AG08395 (cell line): ENCODE data around the gene F11R.
"Not testable (repeated sequence)": the region's sequence is repeated elsewhere in the genome, so short reads cannot be mapped to it uniquely, and the experiment has no call there.

Source experiments
- DNase-seq: peaks from one replicate; pipeline ENCODE4 v3.0.0; 2012; ENCODE audit warnings: mixed read lengths, low spot score

The F11R gene

GRCh38 chr1:161039546-161039945 lies 18.6 kb upstream of the F11R start:
- DNase-seq, result no peak

GRCh38 chr1:161039154-161039545 lies 18.2 kb upstream of the F11R start:
- DNase-seq, result no peak

- no peak for DNase-seq
Measured at GRCh38 chr1:161038523-161039153, 17.7 kb upstream of the F11R start, which contains the start of gene TSTD1. Gene TSTD1 (minus strand): TSS chr1:161038964. CDS start chr1:161038889, 75 bp downstream.

DNA sequence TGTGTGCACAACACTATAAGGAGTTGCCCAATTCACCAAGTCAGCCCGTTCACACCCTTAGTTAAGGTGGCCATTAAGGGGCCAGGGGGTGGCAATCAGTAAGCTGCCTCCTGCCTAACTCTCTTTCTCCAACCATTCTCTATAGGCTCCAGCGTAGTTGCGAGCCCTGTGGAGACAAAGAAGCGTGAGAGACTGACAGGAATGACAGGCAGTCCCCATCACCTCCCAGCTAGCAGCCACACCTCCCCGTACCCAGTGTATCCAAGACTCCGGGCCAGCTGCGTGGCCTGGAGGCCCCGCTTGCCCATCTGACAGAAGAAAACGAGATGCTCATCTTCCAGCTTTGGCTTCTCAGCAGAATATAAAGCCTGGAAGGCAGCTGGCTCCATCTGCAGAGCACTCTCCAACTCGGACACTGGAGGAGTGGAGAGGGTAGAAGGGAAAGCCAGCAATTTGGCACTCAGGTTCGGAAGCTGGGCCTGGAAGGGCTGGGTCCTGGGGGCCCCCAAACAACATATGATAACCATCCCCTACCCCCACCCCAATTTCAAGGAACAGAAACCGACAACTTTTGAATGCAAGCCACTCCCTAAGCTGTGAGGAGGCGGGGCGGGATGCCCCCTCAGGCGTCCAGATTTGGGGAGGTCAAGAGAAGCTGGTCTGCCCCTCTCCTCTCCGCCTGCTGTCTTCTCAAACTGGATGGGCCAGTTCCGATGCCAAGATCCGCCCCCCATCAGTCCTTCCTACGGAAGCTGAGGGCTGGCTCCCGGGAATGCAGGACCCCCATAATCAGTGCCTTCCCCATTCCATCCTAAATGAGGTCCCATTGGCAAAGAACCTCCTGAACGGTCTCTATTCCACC lies 16.9 kb upstream of the F11R start:
- no peak for DNase-seq

- no peak for DNase-seq
Measured at GRCh38 chr1:161033751-161034150, 12.8 kb upstream of the F11R start.

DNA sequence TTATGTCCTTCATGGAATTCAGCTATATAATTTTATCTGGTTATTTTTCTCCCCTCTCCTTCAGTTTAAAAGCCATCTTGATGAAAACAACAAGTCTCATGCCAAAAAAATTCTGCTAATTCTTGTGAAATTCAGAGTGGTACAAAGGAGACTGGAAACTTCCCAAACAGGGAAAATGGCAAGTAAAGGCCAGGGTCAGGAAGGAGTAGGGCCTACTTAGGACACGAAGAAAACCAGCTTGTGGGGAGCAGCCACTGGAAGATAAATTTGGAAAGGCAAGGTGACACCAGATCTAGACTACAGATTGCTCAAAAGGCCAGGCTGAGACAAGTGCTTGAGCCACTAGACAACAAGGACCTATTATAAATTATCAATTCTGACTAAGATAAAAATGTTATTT lies 11.5 kb upstream of the F11R start:
- DNase-seq, result no peak

GRCh38 chr1:161031874-161032273 lies 10.9 kb upstream of the F11R start:
- no peak for DNase-seq

DNA sequence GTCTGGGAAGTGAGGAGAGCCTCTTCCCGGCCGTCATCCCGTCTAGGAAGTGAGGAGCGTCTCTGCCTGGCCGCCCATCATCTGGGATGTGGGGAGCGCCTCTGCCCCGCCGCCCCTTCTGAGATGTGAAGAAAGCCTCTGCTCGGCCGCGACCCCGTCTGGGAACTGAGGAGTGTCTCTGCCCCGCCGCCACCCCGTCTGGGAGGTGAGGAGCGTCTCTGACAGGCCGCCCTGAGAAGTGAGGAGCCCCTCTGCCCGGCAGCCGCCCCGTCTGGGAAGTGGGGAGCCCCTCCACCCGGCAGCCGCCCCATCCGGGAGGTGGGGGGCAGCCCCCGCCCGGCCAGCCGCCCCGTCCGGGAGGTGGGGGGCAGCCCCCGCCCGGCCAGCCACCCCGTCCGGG lies 8.5 kb upstream of the F11R start:
- DNase-seq, result not testable (repeated sequence)

GRCh38 chr1:161026954-161027353 lies 6.0 kb upstream of the F11R start:
- not testable (repeated sequence) for DNase-seq

- not testable (repeated sequence) for DNase-seq
Measured at GRCh38 chr1:161022432-161022831, 1.5 kb upstream of the F11R start.

GRCh38 chr1:161021970-161022353 lies 1.0 kb upstream of the F11R start:
- DNase-seq, result no peak

- peak; percentile 79 for DNase-seq
Measured at GRCh38 chr1:161021165-161021969, 415 bp upstream of the F11R start.

DNA sequence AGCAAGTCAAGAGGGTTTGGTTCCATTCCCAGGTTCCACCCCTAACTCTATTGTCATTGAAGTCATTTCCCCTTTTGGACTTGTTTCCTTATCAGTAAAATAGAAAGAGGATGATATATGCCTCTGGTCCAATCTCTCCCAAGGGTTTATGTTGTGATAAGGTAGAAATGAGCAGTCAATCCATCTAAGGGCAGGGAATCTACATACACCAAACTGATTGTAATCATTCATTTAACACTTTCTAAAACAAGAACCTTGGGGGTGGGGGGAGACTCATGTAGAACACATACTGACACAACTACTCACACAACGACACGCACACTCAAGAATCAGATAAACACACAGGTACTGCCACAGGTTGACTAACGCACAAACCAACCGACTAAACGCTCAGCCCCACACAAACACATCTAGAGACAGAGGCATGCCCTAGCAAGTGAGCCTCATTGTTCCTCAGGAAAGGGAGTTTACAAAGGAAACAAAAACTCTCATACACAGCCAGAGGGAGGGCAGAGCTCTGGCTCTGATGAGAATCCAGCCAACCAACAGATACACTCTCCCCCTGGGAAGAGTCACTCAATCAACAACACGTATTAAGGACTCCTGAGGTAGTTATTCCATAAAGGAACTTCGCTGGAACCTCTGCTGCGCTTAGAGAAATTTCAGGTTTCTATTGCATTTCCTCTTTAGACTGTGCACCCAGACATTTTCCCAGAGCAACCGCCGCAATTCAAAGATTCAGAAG lies 1.0 kb downstream of the F11R start:
- peak; percentile 17 for DNase-seq

- DNase-seq, result not testable (repeated sequence)
Measured at GRCh38 chr1:161019111-161019660, 1.8 kb downstream of the F11R start.

- DNase-seq, result no peak
Measured at GRCh38 chr1:161018631-161018930, 2.4 kb downstream of the F11R start.

- DNase-seq, result no peak
Measured at GRCh38 chr1:161017756-161018630, 3.0 kb downstream of the F11R start.

- not testable (repeated sequence) for DNase-seq
Measured at GRCh38 chr1:161017181-161017580, 3.8 kb downstream of the F11R start.

GRCh38 chr1:161016683-161017082 lies 4.3 kb downstream of the F11R start:
- DNase-seq, result not testable (repeated sequence)

DNA sequence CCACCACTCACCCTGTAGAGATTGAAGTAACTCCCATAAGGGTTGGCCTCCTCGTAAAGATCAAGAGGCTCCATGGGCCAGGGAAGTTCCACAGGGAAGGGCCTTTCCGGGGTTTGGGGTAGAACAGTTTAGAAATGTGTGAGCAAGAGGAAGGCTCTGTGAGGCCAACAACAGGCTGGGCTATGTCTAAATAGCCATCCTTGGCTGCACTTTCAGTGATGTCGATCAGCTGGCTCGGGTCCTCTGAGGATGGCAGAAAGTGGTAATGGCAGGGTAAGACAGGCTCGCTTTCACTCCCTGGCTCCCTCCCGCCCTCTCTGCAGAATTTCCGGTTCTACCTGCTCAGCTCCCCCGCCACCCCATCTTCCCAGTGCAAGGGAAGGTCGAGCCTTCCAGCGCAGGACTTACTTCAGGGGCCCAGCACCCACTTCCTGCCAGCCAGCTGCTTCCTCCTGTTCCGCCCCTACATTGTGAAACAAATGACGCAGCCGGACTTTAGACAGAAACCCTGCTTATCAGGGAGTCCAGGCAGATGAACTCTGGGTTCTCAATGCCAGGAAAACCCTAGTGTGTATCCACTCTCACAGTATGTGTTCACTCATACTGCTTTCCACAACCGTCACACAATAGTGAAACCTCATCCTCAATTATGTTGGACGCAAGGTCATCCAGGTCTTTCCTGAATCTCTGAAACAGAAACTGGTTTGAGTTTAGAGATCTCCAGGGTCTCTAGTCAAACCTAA lies 7.3 kb downstream of the F11R start:
- peak; percentile 67 for DNase-seq

DNA sequence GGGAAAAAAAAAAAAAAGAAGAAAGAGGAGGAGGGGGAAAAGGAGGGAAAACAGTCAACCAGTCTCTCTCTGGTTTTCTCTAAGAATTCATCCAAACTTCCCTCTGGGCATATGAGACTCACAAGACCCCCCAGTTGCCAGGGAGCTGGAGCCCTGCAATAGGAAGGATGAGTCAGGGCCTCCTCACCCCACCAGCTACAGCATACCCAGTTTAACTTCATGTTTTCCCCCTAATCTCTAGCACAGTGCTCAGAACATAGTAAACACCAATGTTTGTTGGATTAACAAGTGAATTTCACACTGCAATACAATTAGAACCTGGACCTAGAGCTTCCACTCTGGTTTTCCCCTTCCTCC lies 7.8 kb downstream of the F11R start:
- DNase-seq, result no peak
